GM23338 (cell line): Measurements from ENCODE around the gene HTR1E. TPM values are rescaled to one million over a fixed set of nuclear protein-coding genes. Genes with fewer than 3 reads are reported as not detected.

Source experiments
- ATAC-seq: fragments of 200-7000 bp; cut with Tn5 transposase; 3 replicates; pipeline ENCODE4 v1.9.1; 2020
- DNase-seq: peaks from one replicate; pipeline ENCODE4 v3.0.0-alpha.2; 2015; ENCODE audit warnings: low spot score
- H2AFZ ChIP-seq: fragments of 200-600 bp; sonication (generic); 2 replicates; pipeline ENCODE4 v1.8.0; 2016; ENCODE audit warnings: antibody characterized with exemption, mild to moderate bottlenecking, moderate library complexity
- H3F3A ChIP-seq: fragments of 200-600 bp; sonication (generic); replicated peaks from 2 replicates; pipeline ENCODE4 v1.8.0; 2017; ENCODE audit warnings: antibody characterized with exemption, mixed run types, low read depth
- H3K27ac ChIP-seq: fragments of 200-600 bp; sonication (generic); 2 replicates; pipeline ENCODE4 v1.6.1; 2016; ENCODE audit warnings: low read depth
- H3K27me3 ChIP-seq: fragments of 200-600 bp; sonication (generic); 2 replicates; pipeline ENCODE4 v1.8.0; 2016; ENCODE audit warnings: mild to moderate bottlenecking, mixed run types, moderate library complexity; ENCODE audit not compliant: insufficient read depth
- H3K36me3 ChIP-seq: fragments of 200-600 bp; sonication (generic); 2 replicates; pipeline ENCODE4 v1.8.0; 2016; ENCODE audit warnings: mild to moderate bottlenecking; ENCODE audit not compliant: insufficient read depth
- H3K4me1 ChIP-seq: fragments of 200-600 bp; sonication (generic); 2 replicates; pipeline ENCODE4 v1.8.0; 2016; ENCODE audit warnings: mild to moderate bottlenecking, moderate library complexity; ENCODE audit not compliant: insufficient read depth
- H3K4me2 ChIP-seq: fragments of 200-600 bp; sonication (generic); 2 replicates; pipeline ENCODE4 v1.7.1; 2017; ENCODE audit warnings: mixed run types
- H3K4me3 ChIP-seq: fragments of 200-600 bp; sonication (generic); 2 replicates; pipeline ENCODE4 v1.6.1; 2016; ENCODE audit warnings: mixed run types
- H3K79me2 ChIP-seq: fragments of 200-600 bp; sonication (generic); replicated peaks from 2 replicates; pipeline ENCODE4 v1.8.0; 2017; ENCODE audit warnings: mild to moderate bottlenecking; ENCODE audit not compliant: insufficient read depth
- H3K9me2 ChIP-seq: fragments of 200-600 bp; sonication (generic); 2 replicates; pipeline ENCODE4 v1.8.0; 2017; ENCODE audit not compliant: insufficient read depth
- H4K20me1 ChIP-seq: fragments of 200-600 bp; sonication (generic); replicated peaks from 2 replicates; pipeline ENCODE4 v1.8.0; 2017; ENCODE audit warnings: mild to moderate bottlenecking; ENCODE audit not compliant: insufficient read depth
- H3K27ac Mint-ChIP-seq: 2 replicates; pipeline ENCODE4 v1.8.0; 2020; ENCODE audit warnings: inconsistent platforms, mild to moderate bottlenecking, moderate library complexity, mixed read lengths
- H3K27me3 Mint-ChIP-seq: 3 replicates; pipeline ENCODE4 v1.8.0; 2022; ENCODE audit warnings: low read depth, mild to moderate bottlenecking, moderate library complexity, mixed read lengths, inconsistent platforms; ENCODE audit not compliant: insufficient read depth, poor library complexity
- H3K36me3 Mint-ChIP-seq: 3 replicates; pipeline ENCODE4 v1.8.0; 2021; ENCODE audit warnings: low read depth, mild to moderate bottlenecking, inconsistent platforms, moderate library complexity, mixed read lengths
- H3K4me1 Mint-ChIP-seq: 3 replicates; pipeline ENCODE4 v1.8.0; 2020; ENCODE audit warnings: mild to moderate bottlenecking, inconsistent platforms, mixed read lengths
- H3K4me3 Mint-ChIP-seq: 3 replicates; pipeline ENCODE4 v1.8.0; 2021; ENCODE audit warnings: moderate library complexity, mild to moderate bottlenecking, inconsistent platforms, mixed read lengths
- H3K9me3 Mint-ChIP-seq: 3 replicates; pipeline ENCODE4 v1.8.0; 2020; ENCODE audit warnings: moderate library complexity, mild to moderate bottlenecking, inconsistent platforms, mixed read lengths
- CREB1 ChIP-seq: fragments of 250-450 bp; sonication (Bioruptor Pico); IDR thresholded peaks from 2 replicates; pipeline ENCODE4 v1.5.0; 2020; ENCODE audit warnings: low read depth, mild to moderate bottlenecking, moderate library complexity
- CTCF ChIP-seq, 2 experiments: fragments of 200-600 bp in 1 of 2; sonication (generic) in 1 of 2; conservative IDR thresholded peaks; 2 replicates each; pipeline versions ENCODE4 v1.5.1 to v1.6.1; 2016 to 2017; ENCODE audit warnings: antibody characterized with exemption in 2 of 2, low read depth in 2 of 2, mild to moderate bottlenecking in 2 of 2, moderate library complexity in 1 of 2
- ETS1 ChIP-seq: IDR thresholded peaks from 2 replicates; pipeline ENCODE4 v1.6.1; 2016; ENCODE audit warnings: antibody characterized with exemption
- EZH2 ChIP-seq: fragments of 200-600 bp; sonication (generic); IDR thresholded peaks from one replicate; pipeline ENCODE4 v1.8.0; 2017; ENCODE audit warnings: antibody characterized with exemption, mild to moderate bottlenecking, low read depth; ENCODE audit not compliant: unreplicated experiment
- EZH2phosphoT487 ChIP-seq: fragments of 200-600 bp; sonication (generic); IDR thresholded peaks from one replicate; pipeline ENCODE4 v1.8.1; 2018; ENCODE audit warnings: antibody characterized with exemption; ENCODE audit not compliant: unreplicated experiment
- JUNB ChIP-seq: IDR thresholded peaks from one replicate; pipeline ENCODE4 v1.6.1; 2016; ENCODE audit warnings: antibody characterized with exemption; ENCODE audit not compliant: unreplicated experiment
- NANOG ChIP-seq: IDR thresholded peaks from 2 replicates; pipeline ENCODE4 v1.6.1; 2016; ENCODE audit warnings: antibody characterized with exemption, borderline replicate concordance
- POLR2AphosphoS5 ChIP-seq: IDR thresholded peaks from 2 replicates; pipeline ENCODE4 v1.6.1; 2016; ENCODE audit warnings: antibody characterized with exemption, low read depth
- REST ChIP-seq: IDR thresholded peaks from one replicate; pipeline ENCODE4 v1.6.1; 2018; ENCODE audit warnings: antibody characterized with exemption; ENCODE audit not compliant: unreplicated experiment
- STAT1 ChIP-seq: IDR thresholded peaks from one replicate; pipeline ENCODE4 v1.6.1; 2016; ENCODE audit warnings: antibody characterized with exemption; ENCODE audit not compliant: unreplicated experiment
- ZNF114 ChIP-seq: fragments of 250-450 bp; sonication (Bioruptor Pico); IDR thresholded peaks from 2 replicates; pipeline ENCODE4 v1.5.0; 2020; ENCODE audit warnings: mild to moderate bottlenecking, moderate library complexity
- ZNF331 ChIP-seq: fragments of 250-450 bp; sonication (Bioruptor Pico); IDR thresholded peaks from 2 replicates; pipeline ENCODE4 v1.5.0; 2020; ENCODE audit warnings: low read depth, mild to moderate bottlenecking, moderate library complexity
- polyA plus RNA-seq: library from polyadenylated mRNA; unstranded; fragments of >200 nt; fragmentation: Nextera tagmentation; extraction: Ambion mirVana; gene quantifications from 2 replicates; pipeline ENCODE4 v1.2.1, GENCODE V29; 2016
- total RNA-seq: library from RNA; depleted of rRNA; stranded (reverse); fragments of >200 nt; shearing (Covaris generic); gene quantifications from 2 replicates; pipeline ENCODE4 v1.2.3, GENCODE V29; 2014
- TF ChIP-seq, protein P1 (sequence below): fragments of 250-450 bp; sonication (Bioruptor Pico); IDR thresholded peaks from 2 replicates; pipeline ENCODE4 v1.5.0; 2020; ENCODE audit warnings: mild to moderate bottlenecking, moderate library complexity

Gene HTR1E
- total and polyA plus RNA-seq, 2 experiments from 2014 or later, result not detected

DNA sequence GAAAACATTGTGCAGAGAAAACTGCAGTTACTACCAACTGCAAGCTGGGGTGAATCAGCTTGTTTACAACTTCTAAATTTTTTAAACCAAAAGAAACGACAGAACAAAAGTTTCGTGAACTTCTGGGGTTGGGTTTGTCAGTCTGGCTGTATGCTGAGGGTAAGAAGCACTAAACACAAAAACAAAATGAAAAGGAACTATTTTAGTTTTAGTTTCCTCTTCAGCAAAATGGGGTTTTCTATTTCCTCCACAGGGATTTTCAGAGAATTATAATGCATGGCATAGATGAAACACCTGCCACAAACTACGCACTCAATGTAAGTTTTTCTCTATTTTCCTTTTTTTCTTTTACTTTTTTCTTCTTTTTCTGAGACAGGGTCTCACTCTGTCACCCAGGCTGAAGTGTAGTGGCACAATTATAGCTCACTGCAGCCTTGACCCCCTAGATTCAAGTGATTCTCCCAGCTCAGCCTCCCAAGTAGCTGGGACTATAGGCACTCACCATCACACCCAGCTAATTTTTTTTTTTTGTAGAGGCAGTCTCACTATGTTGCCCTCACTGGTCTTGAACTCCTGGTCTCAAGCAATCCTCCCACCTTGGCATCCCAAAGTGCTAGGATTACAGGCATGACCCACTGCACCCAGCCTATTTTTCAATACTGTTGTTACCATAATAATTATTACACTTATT lies 117.0 kb downstream of the HTR1E start:
- Histone ChIP-seq H3K79me2 (no peaks in the 10 kb centered on the region), H3F3A (no peaks in the 10 kb centered on the region), H3K27me3 (no peaks in the 10 kb centered on the region), H3K27ac (no peak overlapping the region), H3K4me2 (no peak overlapping the region), H3K4me3 (no peak overlapping the region), H3K9me2 (no peaks in the 10 kb centered on the region), H4K20me1 (no peaks in the 10 kb centered on the region), H3K36me3 (no peaks in the 10 kb centered on the region), H2AFZ (0 out of 2 replicates have a peak overlapping the region, but pooled peaks have one; percentile 8), H3K4me1 (no peaks in the 10 kb centered on the region)
- TF ChIP-seq STAT1 (no peak), POLR2AphosphoS5 (no peak), CTCF (conservative IDR thresholded peaks at IDR 0.05; ENCODE audit: low read depth in 2 of 2) (no peak), NANOG (no peak), CREB1 (CRISPR knock-in tag) (no peak), ZNF114 (CRISPR knock-in tag) (no peak), EZH2 (no peak), REST (no peak), JUNB (no peak), EZH2phosphoT487 (no peak), ZNF331 (CRISPR knock-in tag) (no peak), ETS1 (no peak)
- TF ChIP-seq, protein P1, sequence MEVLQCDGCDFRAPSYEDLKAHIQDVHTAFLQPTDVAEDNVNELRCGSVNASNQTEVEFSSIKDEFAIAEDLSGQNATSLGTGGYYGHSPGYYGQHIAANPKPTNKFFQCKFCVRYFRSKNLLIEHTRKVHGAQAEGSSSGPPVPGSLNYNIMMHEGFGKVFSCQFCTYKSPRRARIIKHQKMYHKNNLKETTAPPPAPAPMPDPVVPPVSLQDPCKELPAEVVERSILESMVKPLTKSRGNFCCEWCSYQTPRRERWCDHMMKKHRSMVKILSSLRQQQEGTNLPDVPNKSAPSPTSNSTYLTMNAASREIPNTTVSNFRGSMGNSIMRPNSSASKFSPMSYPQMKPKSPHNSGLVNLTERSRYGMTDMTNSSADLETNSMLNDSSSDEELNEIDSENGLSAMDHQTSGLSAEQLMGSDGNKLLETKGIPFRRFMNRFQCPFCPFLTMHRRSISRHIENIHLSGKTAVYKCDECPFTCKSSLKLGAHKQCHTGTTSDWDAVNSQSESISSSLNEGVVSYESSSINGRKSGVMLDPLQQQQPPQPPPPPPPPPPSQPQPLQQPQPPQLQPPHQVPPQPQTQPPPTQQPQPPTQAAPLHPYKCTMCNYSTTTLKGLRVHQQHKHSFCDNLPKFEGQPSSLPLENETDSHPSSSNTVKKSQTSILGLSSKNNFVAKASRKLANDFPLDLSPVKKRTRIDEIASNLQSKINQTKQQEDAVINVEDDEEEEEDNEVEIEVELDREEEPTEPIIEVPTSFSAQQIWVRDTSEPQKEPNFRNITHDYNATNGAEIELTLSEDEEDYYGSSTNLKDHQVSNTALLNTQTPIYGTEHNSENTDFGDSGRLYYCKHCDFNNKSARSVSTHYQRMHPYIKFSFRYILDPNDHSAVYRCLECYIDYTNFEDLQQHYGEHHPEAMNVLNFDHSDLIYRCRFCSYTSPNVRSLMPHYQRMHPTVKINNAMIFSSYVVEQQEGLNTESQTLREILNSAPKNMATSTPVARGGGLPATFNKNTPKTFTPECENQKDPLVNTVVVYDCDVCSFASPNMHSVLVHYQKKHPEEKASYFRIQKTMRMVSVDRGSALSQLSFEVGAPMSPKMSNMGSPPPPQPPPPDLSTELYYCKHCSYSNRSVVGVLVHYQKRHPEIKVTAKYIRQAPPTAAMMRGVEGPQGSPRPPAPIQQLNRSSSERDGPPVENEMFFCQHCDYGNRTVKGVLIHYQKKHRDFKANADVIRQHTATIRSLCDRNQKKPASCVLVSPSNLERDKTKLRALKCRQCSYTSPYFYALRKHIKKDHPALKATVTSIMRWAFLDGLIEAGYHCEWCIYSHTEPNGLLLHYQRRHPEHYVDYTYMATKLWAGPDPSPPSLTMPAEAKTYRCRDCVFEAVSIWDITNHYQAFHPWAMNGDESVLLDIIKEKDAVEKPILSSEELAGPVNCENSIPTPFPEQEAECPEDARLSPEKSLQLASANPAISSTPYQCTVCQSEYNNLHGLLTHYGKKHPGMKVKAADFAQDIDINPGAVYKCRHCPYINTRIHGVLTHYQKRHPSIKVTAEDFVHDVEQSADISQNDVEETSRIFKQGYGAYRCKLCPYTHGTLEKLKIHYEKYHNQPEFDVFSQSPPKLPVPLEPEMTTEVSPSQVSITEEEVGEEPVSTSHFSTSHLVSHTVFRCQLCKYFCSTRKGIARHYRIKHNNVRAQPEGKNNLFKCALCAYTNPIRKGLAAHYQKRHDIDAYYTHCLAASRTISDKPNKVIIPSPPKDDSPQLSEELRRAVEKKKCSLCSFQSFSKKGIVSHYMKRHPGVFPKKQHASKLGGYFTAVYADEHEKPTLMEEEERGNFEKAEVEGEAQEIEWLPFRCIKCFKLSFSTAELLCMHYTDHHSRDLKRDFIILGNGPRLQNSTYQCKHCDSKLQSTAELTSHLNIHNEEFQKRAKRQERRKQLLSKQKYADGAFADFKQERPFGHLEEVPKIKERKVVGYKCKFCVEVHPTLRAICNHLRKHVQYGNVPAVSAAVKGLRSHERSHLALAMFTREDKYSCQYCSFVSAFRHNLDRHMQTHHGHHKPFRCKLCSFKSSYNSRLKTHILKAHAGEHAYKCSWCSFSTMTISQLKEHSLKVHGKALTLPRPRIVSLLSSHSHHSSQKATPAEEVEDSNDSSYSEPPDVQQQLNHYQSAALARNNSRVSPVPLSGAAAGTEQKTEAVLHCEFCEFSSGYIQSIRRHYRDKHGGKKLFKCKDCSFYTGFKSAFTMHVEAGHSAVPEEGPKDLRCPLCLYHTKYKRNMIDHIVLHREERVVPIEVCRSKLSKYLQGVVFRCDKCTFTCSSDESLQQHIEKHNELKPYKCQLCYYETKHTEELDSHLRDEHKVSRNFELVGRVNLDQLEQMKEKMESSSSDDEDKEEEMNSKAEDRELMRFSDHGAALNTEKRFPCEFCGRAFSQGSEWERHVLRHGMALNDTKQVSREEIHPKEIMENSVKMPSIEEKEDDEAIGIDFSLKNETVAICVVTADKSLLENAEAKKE (CRISPR knock-in tag), result no peak
- DNase-seq, result no peak
- H3K27ac Mint-ChIP-seq, result no peak overlapping the region
- H3K9me3 Mint-ChIP-seq, result peaks cover 9% of the 10 kb centered on the region
- peaks cover 4% of the 10 kb centered on the region; the same call in 1 of the 3 replicates for H3K4me1 Mint-ChIP-seq
- no peak for ATAC-seq
- peaks cover 2% of the 10 kb centered on the region for H3K27me3 Mint-ChIP-seq
- H3K36me3 Mint-ChIP-seq, result peaks cover 5% of the 10 kb centered on the region
- H3K4me3 Mint-ChIP-seq, result no peak overlapping the region
